A549 (cell line): Measurements from ENCODE around the gene PIK3R2. TPM values are rescaled to one million over a fixed set of nuclear protein-coding genes. Genes with fewer than 3 reads are reported as not detected.

Source experiments
- ATAC-seq, 2 experiments: fragments of 200-7000 bp in 1 of 2; fragments of >200 bp in 1 of 2; cut with Nextera tagmentation in 1 of 2; cut with Tn5 transposase in 1 of 2; 3 replicates each; pipeline versions ENCODE4 v1.8.0 to v1.9.1; 2018 to 2020; ENCODE audit warnings: mild to moderate bottlenecking in 1 of 2, moderate library complexity in 1 of 2
- CTCF ChIA-PET: fragments of 300-600 bp; sonication (Branson Sonifier 250); formaldehyde crosslinking; extraction: SDS; loops from one replicate; lab custom pipeline; 2021; ENCODE audit warnings: antibody characterized with exemption, inconsistent platforms; lab: Yijun Ruan, JAX
- POLR2A ChIA-PET: fragments of 350-600 bp; formaldehyde crosslinking; extraction: SDS; loops from one replicate; lab custom pipeline; 2021; ENCODE audit warnings: antibody characterized with exemption, inconsistent platforms; lab: Yijun Ruan, JAX
- DNase-seq, 2 experiments: peaks; one replicate each; pipeline versions ENCODE4 v3.0.0 to v3.0.0-alpha.2; 2011 to 2016; ENCODE audit warnings: low read depth in 1 of 2, low spot score in 1 of 2
- FAIRE-seq: peaks from 2 replicates; lab custom pipeline; 2011; peaks lifted over from hg19 to GRCh38; lab: Jason Lieb, UNC
- H3K27ac ChIP-seq, 2 experiments: fragments of >200 bp; sonication (Bioruptor Twin); formaldehyde crosslinking; 3 replicates each; pipeline ENCODE4 v1.5.1; 2016 to 2017
- H3K4me1 ChIP-seq: fragments of >200 bp; sonication (Bioruptor Twin); formaldehyde crosslinking; 3 replicates; pipeline ENCODE4 v1.6.1; 2016
- H3K4me2 ChIP-seq: fragments of >200 bp; sonication (Bioruptor Twin); formaldehyde crosslinking; 3 replicates; pipeline ENCODE4 v1.6.1; 2016
- H3K4me3 ChIP-seq: fragments of >200 bp; sonication (Bioruptor Twin); formaldehyde crosslinking; 3 replicates; pipeline ENCODE4 v1.5.1; 2016
- H3K9me3 ChIP-seq: fragments of >200 bp; sonication (Bioruptor Twin); formaldehyde crosslinking; 3 replicates; pipeline ENCODE4 v1.6.1; 2016
- BHLHE40 ChIP-seq: IDR thresholded peaks from 2 replicates; pipeline ENCODE4 v1.6.1; 2012; ENCODE audit warnings: low read depth, low read length, inconsistent platforms
- CBX2 ChIP-seq: fragments of 200-600 bp; sonication (generic); IDR thresholded peaks from 2 replicates; pipeline ENCODE4 v1.6.1; 2016; ENCODE audit warnings: low read depth, mild to moderate bottlenecking, borderline replicate concordance
- CBX8 ChIP-seq: fragments of 200-600 bp; sonication (generic); IDR thresholded peaks from 2 replicates; pipeline ENCODE4 v1.6.1; 2016
- CTCF ChIP-seq: fragments of >200 bp; sonication (Bioruptor Twin); formaldehyde crosslinking; IDR thresholded peaks from 3 replicates; pipeline ENCODE4 v1.5.1; 2016
- E2F6 ChIP-seq: IDR thresholded peaks from 2 replicates; pipeline ENCODE4 v1.6.1; 2012; ENCODE audit warnings: low read depth, borderline replicate concordance
- ESRRA ChIP-seq: fragments of 150-350 bp; IDR thresholded peaks from 2 replicates; pipeline ENCODE4 v1.6.1; 2014; ENCODE audit warnings: mild to moderate bottlenecking, low read length, borderline replicate concordance
- FOSL2 ChIP-seq, 2 experiments: fragments of 450-650 bp in 1 of 2; fragments of >200 bp in 1 of 2; sonication (Bioruptor Twin) in 1 of 2; formaldehyde crosslinking; IDR thresholded peaks; 2 replicates each; pipeline versions ENCODE4 v1.5.0 to v1.6.1; 2016 to 2020; ENCODE audit warnings: mild to moderate bottlenecking in 1 of 2, moderate library complexity in 1 of 2
- FOXS1 ChIP-seq: fragments of 250-450 bp; sonication (Bioruptor Pico); IDR thresholded peaks from 2 replicates; pipeline ENCODE4 v1.5.0; 2020; ENCODE audit warnings: mild to moderate bottlenecking, moderate library complexity
- HEYL ChIP-seq: fragments of 250-450 bp; sonication (Bioruptor Pico); IDR thresholded peaks from 2 replicates; pipeline ENCODE4 v1.8.0; 2021; ENCODE audit warnings: mild to moderate bottlenecking, moderate library complexity
- HOXA7 ChIP-seq: fragments of 250-450 bp; sonication (Bioruptor Pico); IDR thresholded peaks from 2 replicates; pipeline ENCODE4 v1.5.0; 2020; ENCODE audit warnings: mild to moderate bottlenecking, moderate library complexity
- JUN ChIP-seq, 2 experiments: fragments of >200 bp; sonication (Bioruptor Twin); formaldehyde crosslinking; IDR thresholded peaks; 2 replicates in 1 of 2; 3 replicates in 1 of 2; pipeline ENCODE4 v1.6.1; 2016 to 2017
- JUNB ChIP-seq: fragments of >200 bp; sonication (Bioruptor Twin); formaldehyde crosslinking; IDR thresholded peaks from 2 replicates; pipeline ENCODE4 v1.6.1; 2016
- KDM1A ChIP-seq: fragments of 200-600 bp; sonication (generic); IDR thresholded peaks from 2 replicates; pipeline ENCODE4 v1.6.1; 2016; ENCODE audit warnings: low read depth, mild to moderate bottlenecking
- KDM5A ChIP-seq: fragments of 200-600 bp; sonication (generic); IDR thresholded peaks from 2 replicates; pipeline ENCODE4 v1.6.1; 2016; ENCODE audit warnings: antibody characterized with exemption, mild to moderate bottlenecking
- MAZ ChIP-seq: fragments of 150-350 bp; IDR thresholded peaks from 2 replicates; pipeline ENCODE4 v1.6.1; 2014; ENCODE audit warnings: antibody characterized with exemption, low read depth, low read length, borderline replicate concordance
- POLR2AphosphoS2 ChIP-seq: conservative IDR thresholded peaks from 2 replicates; pipeline ENCODE4 v1.6.1; 2012; ENCODE audit warnings: low read length, improper control_type of control experiment, inconsistent platforms
- RARB ChIP-seq: fragments of 250-450 bp; sonication (Bioruptor Pico); IDR thresholded peaks from 2 replicates; pipeline ENCODE4 v1.8.0; 2021; ENCODE audit warnings: mild to moderate bottlenecking, moderate library complexity
- RNF2 ChIP-seq: fragments of 200-600 bp; sonication (generic); IDR thresholded peaks from 2 replicates; pipeline ENCODE4 v1.6.1; 2016; ENCODE audit warnings: low read depth, mild to moderate bottlenecking, antibody characterized with exemption, moderate library complexity, borderline replicate concordance
- SMC3 ChIP-seq: fragments of >200 bp; sonication (Bioruptor Twin); formaldehyde crosslinking; IDR thresholded peaks from 3 replicates; pipeline ENCODE4 v1.6.1; 2018; ENCODE audit warnings: inconsistent platforms
- SREBF2 ChIP-seq: fragments of 450-650 bp; IDR thresholded peaks from 2 replicates; pipeline ENCODE4 v1.6.1; 2014; ENCODE audit warnings: mild to moderate bottlenecking, moderate library complexity
- USF2 ChIP-seq: fragments of 450-650 bp; IDR thresholded peaks from 2 replicates; pipeline ENCODE4 v1.6.1; 2014; ENCODE audit warnings: antibody characterized with exemption
- ZC3H11A ChIP-seq: fragments of 450-650 bp; IDR thresholded peaks from 2 replicates; pipeline ENCODE4 v1.6.1; 2014; ENCODE audit warnings: antibody characterized with exemption, mild to moderate bottlenecking
- WGBS: methylation state at CpG from one replicate; pipeline ENCODE4 v1.1.6; 2017; ENCODE audit errors: missing lambda C conversion rate; 5-methylcytosine and 5-hydroxymethylcytosine counted together
- polyA plus RNA-seq, 4 experiments: library from polyadenylated mRNA; depleted of rRNA in 3 of 4; stranded (reverse); fragments of >200 nt; fragmentation: RNase III in 1 of 4; extraction: RNeasy Plus Mini Kit Qiagen cat#74134 plus additional on column Dnase treatment in 1 of 4; gene quantifications; 2 replicates in 3 of 4; 3 replicates in 1 of 4; pipeline ENCODE4 v1.2.3, GENCODE V29; 2011 to 2017
- TF ChIP-seq, protein P1 (sequence below): fragments of 200-600 bp; sonication (generic); IDR thresholded peaks from 2 replicates; pipeline ENCODE4 v1.6.1; 2016; ENCODE audit warnings: antibody characterized with exemption, mild to moderate bottlenecking, moderate library complexity

PIK3R2 gene
- polyA plus RNA-seq, 2 of the 4 experiments (the other 2 are of a cell fraction) = 6.7 to 8.3 TPM

DNA sequence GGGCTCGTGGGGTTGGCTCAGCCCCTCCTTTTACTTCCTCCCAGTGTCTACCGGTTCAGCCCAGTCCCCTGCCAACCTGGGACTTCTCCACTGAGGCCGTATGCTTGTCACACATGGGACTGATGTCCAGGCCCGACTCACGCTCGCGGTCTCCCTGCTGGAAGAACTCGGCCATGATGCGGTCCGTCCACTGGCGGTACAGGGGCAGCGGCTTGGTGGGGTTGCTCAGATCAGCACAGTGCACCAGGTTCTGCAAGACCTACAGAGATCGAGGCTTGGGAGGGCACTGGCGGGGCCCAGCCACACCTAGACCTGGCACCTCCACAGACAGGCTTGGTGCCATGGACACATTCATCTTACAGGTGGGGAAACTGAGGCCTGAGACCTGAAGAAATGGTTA is 58.7 kb downstream of the PIK3R2 start:
- no peak for ATAC-seq
- ChIA-PET POLR2A (no interaction called here), CTCF (interaction anchor here (1.0 kb wide), 1 partner anchor 40 kb away, joined by 4 read pairs; no protein-coding TSS in a partner anchor)
- Histone ChIP-seq H3K9me3 (no peaks in the 10 kb centered on the region), H3K27ac (no peak overlapping the region), H3K4me1 (peaks cover 4% of the 10 kb centered on the region; the same call in 1 of the 3 replicates), H3K4me3 (no peak overlapping the region), H3K4me2 (no peak overlapping the region)
- no peak for FAIRE-seq
- TF ChIP-seq CBX8 = no peak
- TF ChIP-seq ZC3H11A = no peak
- no peak for TF ChIP-seq SMC3
- no peak for TF ChIP-seq FOSL2 (IDR thresholded peaks at IDR 0.05)
- TF ChIP-seq FOSL2 (CRISPR knock-in tag; IDR thresholded peaks at IDR 0.05) = no peak
- TF ChIP-seq JUN (IDR thresholded peaks at IDR 0.05) = no peak
- no peak for TF ChIP-seq POLR2AphosphoS2
- TF ChIP-seq SREBF2 = no peak
- TF ChIP-seq ESRRA = no peak
- no peak for TF ChIP-seq KDM5A
- no peak for TF ChIP-seq MAZ
- TF ChIP-seq HEYL (CRISPR knock-in tag) = no peak
- no peak for TF ChIP-seq RARB (CRISPR knock-in tag)
- TF ChIP-seq HOXA7 (CRISPR knock-in tag) = no peak
- no peak for TF ChIP-seq BHLHE40
- 76% methylated on average over 7 of the region's 14 CpGs for WGBS
- DNase-seq = no peak

DNA sequence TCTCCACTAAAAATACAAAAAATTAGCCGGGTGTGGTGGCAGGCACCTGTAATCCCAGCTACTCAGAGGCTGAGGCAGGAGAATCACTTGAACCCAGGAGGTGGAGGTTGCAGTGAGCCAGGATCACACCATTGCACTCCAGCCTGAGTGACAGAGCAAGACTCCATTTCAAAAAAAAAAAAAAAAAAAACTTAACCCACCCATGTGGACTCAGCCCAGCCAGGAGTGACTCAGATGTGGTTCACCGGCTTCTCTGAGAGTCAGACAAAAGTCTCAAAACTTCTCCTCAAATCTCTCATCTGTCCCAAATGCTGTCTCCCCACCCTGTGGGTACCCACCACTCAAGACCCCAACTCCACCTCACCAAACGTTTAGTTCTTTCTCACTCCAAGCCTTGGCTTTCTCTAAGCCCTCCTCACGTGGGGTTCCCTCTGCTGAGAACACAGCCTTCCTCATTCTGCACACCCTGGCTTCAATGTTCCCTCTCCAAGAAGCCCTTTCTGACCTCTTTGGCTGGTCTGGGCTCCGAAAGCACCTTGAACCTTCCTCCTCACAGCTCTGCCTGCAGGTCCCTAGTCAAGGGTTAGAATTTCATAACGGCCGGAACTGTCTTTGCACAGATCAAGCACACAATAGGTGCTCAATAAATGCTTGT is 61.9 kb downstream of the PIK3R2 start:
- no peak overlapping the region for H3K27ac ChIP-seq
- ATAC-seq = peak; percentile 40 to 64; a peak in 3 of 6 replicates
- TF ChIP-seq JUNB (no peak), SMC3 (no peak), CTCF (no peak), ESRRA (no peak), FOXS1 (CRISPR knock-in tag) (no peak)
- H3K9me3 ChIP-seq = no peaks in the 10 kb centered on the region
- H3K4me2 ChIP-seq = 0 out of 3 replicates have a peak overlapping the region, but pooled peaks have one; percentile 17
- 53% methylated on average over 7 of the region's 7 CpGs for WGBS
- peaks cover 4% of the 10 kb centered on the region; the same call in 1 of the 3 replicates for H3K4me1 ChIP-seq
- POLR2A ChIA-PET = interaction anchor here (0.7 kb wide), 1 partner anchor 18 kb away, joined by 6 read pairs; no protein-coding TSS in a partner anchor
- no peak for DNase-seq
- CTCF ChIA-PET = interaction anchor here (0.8 to 1.1 kb wide), 3 partner anchors 37 to 198 kb away, joined by 3 to 4 read pairs (median 3); no protein-coding TSS in a partner anchor
- no peak for FAIRE-seq
- H3K4me3 ChIP-seq = no peak overlapping the region

- FAIRE-seq (no peak), ATAC-seq (no peak), DNase-seq (no peak)
- Histone ChIP-seq H3K4me1 (peaks cover 4% of the 10 kb centered on the region; the same call in 1 of the 3 replicates), H3K9me3 (no peaks in the 10 kb centered on the region), H3K4me3 (no peak overlapping the region), H3K27ac (no peak overlapping the region), H3K4me2 (no peak overlapping the region)
- WGBS = 93% methylated on average over 8 of the region's 8 CpGs
- TF ChIP-seq CBX2 = no peak
- no peak for TF ChIP-seq RNF2
- TF ChIP-seq HEYL (CRISPR knock-in tag) = no peak
- TF ChIP-seq KDM1A = no peak
- TF ChIP-seq E2F6 = no peak
- no peak for TF ChIP-seq USF2
- TF ChIP-seq, protein P1, sequence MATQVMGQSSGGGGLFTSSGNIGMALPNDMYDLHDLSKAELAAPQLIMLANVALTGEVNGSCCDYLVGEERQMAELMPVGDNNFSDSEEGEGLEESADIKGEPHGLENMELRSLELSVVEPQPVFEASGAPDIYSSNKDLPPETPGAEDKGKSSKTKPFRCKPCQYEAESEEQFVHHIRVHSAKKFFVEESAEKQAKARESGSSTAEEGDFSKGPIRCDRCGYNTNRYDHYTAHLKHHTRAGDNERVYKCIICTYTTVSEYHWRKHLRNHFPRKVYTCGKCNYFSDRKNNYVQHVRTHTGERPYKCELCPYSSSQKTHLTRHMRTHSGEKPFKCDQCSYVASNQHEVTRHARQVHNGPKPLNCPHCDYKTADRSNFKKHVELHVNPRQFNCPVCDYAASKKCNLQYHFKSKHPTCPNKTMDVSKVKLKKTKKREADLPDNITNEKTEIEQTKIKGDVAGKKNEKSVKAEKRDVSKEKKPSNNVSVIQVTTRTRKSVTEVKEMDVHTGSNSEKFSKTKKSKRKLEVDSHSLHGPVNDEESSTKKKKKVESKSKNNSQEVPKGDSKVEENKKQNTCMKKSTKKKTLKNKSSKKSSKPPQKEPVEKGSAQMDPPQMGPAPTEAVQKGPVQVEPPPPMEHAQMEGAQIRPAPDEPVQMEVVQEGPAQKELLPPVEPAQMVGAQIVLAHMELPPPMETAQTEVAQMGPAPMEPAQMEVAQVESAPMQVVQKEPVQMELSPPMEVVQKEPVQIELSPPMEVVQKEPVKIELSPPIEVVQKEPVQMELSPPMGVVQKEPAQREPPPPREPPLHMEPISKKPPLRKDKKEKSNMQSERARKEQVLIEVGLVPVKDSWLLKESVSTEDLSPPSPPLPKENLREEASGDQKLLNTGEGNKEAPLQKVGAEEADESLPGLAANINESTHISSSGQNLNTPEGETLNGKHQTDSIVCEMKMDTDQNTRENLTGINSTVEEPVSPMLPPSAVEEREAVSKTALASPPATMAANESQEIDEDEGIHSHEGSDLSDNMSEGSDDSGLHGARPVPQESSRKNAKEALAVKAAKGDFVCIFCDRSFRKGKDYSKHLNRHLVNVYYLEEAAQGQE = no peak
- TF ChIP-seq SREBF2 = no peak
- CTCF ChIA-PET = interaction anchor here (1.2 kb wide), 1 partner anchor 35 kb away, joined by 3 read pairs; no protein-coding TSS in a partner anchor
- POLR2A ChIA-PET = no interaction called here
These were observed 63.8 kb downstream of the PIK3R2 start for GRCh38 chr19:18216789-18217188.
